Spinal cord (tissue), 10 donors: ENCODE measurements around the gene DOCK8. TPM values are rescaled to one million over a fixed set of nuclear protein-coding genes. Genes with fewer than 3 reads are reported as not detected.

ENCODE experiments used
- DNase-seq, 6 donors: peaks; one replicate each; pipeline versions ENCODE4 v3.0.0 to v3.0.0-alpha.2; 2013 to 2015; ENCODE audit warnings: low spot score in 6 of 6, low read depth in 4 of 6
- H3K27ac ChIP-seq: one replicate; pipeline ENCODE4 v1.5.1; 2013; ENCODE audit warnings: low read depth, low read length, control low read depth
- H3K27me3 ChIP-seq: one replicate; pipeline ENCODE4 v1.6.1; 2013; ENCODE audit warnings: low read length; ENCODE audit not compliant: control insufficient read depth, insufficient read depth
- H3K36me3 ChIP-seq: one replicate; pipeline ENCODE4 v1.6.1; 2013; ENCODE audit warnings: low read length; ENCODE audit not compliant: control insufficient read depth, insufficient read depth
- H3K4me1 ChIP-seq: one replicate; pipeline ENCODE4 v1.6.1; 2013; ENCODE audit warnings: low read length; ENCODE audit not compliant: control insufficient read depth, insufficient read depth
- H3K4me3 ChIP-seq: one replicate; pipeline ENCODE4 v1.5.1; 2013; ENCODE audit warnings: low read depth, low read length, control low read depth
- H3K9me3 ChIP-seq: one replicate; pipeline ENCODE4 v1.6.1; 2013; ENCODE audit warnings: low read length; ENCODE audit not compliant: control insufficient read depth, insufficient read depth
- WGBS: methylation state at CpG from one replicate; pipeline ENCODE4 v1.1.5; 2013; ENCODE audit warnings: missing lambda C conversion rate; ENCODE audit not compliant: insufficient coverage; 5-methylcytosine and 5-hydroxymethylcytosine counted together
- polyA plus RNA-seq, 2 donors: library from polyadenylated mRNA; unstranded; fragments of 120-200 nt; gene quantifications; one replicate each; pipeline ENCODE4 v1.2.1, GENCODE V29; 2013; ENCODE audit not compliant: insufficient read length in 2 of 2
- total RNA-seq, 2 donors: library from RNA; depleted of rRNA in 1 of 2; stranded (reverse); fragments of 120-200 nt in 1 of 2; fragments of >200 nt in 1 of 2; gene quantifications; one replicate each; pipeline versions ENCODE4 v1.2.3 to v1.2.4, GENCODE V29; 2013 to 2014
- donor health status: healthy.

Gene DOCK8
- total and polyA plus RNA-seq, 4 donors: 7.2 to 14.2 (median 11.4) TPM

DNA sequence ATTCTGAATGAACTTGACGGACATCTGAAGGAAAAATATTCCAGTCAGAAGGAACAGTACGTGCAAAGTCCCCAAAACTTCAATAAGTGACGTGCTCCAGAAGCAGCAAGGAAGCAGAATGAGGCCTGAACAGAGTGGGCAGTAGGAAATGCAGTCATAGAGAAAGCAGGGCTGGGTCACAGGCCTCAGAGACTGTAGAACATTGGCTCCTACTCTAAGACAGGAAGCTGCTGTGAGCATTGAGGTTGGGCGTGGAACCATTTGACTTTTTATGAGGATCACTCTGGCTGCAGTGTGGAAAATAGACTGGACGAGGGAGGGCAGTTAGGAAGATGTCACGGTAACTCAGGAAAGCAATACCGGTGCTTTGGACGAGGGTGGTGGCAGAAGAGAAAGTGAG lies 64.0 kb downstream of the DOCK8 start:
- no peak overlapping the region for H3K27ac ChIP-seq
- H3K4me1 ChIP-seq: no peaks in the 10 kb centered on the region
- 85% methylated on average over 8 of the region's 8 CpGs for WGBS
- no peak overlapping the region for H3K4me3 ChIP-seq
- no peak for DNase-seq
- no peaks in the 10 kb centered on the region for H3K36me3 ChIP-seq
- H3K27me3 ChIP-seq: no peaks in the 10 kb centered on the region
- no peaks in the 10 kb centered on the region for H3K9me3 ChIP-seq

GRCh38 chr9:279674-280073 lies 65.0 kb downstream of the DOCK8 start:
- Histone ChIP-seq H3K27me3 (no peaks in the 10 kb centered on the region), H3K4me3 (no peak overlapping the region), H3K9me3 (no peaks in the 10 kb centered on the region), H3K36me3 (no peaks in the 10 kb centered on the region), H3K27ac (no peak overlapping the region), H3K4me1 (no peaks in the 10 kb centered on the region)
- no peak for DNase-seq
- 86% methylated on average over 3 of the region's 4 CpGs for WGBS

GRCh38 chr9:281741-282645 lies 67.3 kb downstream of the DOCK8 start:
- Histone ChIP-seq H3K4me1 (no peaks in the 10 kb centered on the region), H3K4me3 (no peak overlapping the region), H3K27me3 (no peaks in the 10 kb centered on the region), H3K9me3 (no peaks in the 10 kb centered on the region), H3K27ac (no peak overlapping the region), H3K36me3 (no peaks in the 10 kb centered on the region)
- no peak for DNase-seq
- WGBS: 72% methylated on average over 4 of the region's 8 CpGs

- H3K36me3 ChIP-seq: no peaks in the 10 kb centered on the region
- H3K9me3 ChIP-seq: no peaks in the 10 kb centered on the region
- no peaks in the 10 kb centered on the region for H3K27me3 ChIP-seq
- H3K4me1 ChIP-seq: no peaks in the 10 kb centered on the region
- WGBS: 79% methylated on average over 9 of the region's 12 CpGs
- H3K27ac ChIP-seq: no peak overlapping the region
- peak in 1 of 6 donors; percentile 78 for DNase-seq
- no peak overlapping the region for H3K4me3 ChIP-seq
These were observed 71.5 kb downstream of the DOCK8 start for GRCh38 chr9:286071-286740.

DNA sequence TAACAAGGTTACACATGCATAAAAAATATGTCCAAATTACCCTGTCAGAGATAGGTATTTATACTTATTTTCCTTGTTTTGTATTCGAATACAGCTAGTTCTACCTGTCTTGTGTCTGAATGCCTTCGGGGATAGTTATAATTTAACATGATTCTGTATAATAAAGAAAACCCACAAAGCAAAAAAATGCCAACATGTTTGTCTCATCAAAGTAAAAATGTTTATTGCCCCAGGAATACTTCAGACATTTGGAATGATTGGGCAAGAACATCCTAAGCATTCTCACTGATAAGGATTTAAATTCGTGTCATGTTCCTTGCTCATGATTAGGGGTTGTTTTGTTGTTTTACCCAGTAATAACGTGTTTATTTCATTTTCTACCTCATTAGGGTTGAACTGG lies 74.5 kb downstream of the DOCK8 start:
- Histone ChIP-seq H3K4me1 (no peaks in the 10 kb centered on the region), H3K36me3 (no peaks in the 10 kb centered on the region), H3K27ac (no peak overlapping the region), H3K27me3 (no peaks in the 10 kb centered on the region), H3K4me3 (no peak overlapping the region), H3K9me3 (no peaks in the 10 kb centered on the region)
- DNase-seq: no peak
- WGBS: no CpG with 5 or more reads among the region's 4 CpGs

DNA sequence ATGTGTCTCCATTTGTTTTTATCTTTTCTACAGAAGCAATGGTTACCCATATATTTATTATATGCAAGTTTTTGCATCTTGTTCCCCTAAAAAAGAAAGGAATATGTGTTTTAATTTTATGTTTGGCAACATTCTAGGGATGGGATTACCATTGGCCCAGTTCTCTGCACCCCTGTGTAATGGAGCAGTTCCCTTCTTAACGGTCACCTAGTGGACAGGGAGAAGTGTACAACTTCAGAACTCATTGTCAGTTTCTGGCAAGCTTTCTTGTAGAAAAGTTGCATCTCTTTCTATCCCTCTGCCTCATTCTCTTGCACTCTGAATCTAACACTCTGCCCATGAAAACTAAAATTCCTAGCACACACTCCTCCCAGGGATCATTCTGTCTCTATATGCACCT lies 78.2 kb downstream of the DOCK8 start:
- no CpG with 5 or more reads among the region's 1 CpG for WGBS

GRCh38 chr9:295576-295975 lies 80.9 kb downstream of the DOCK8 start:
- Histone ChIP-seq H3K36me3 (no peaks in the 10 kb centered on the region), H3K4me3 (no peak overlapping the region), H3K27ac (no peak overlapping the region), H3K9me3 (no peaks in the 10 kb centered on the region), H3K27me3 (no peaks in the 10 kb centered on the region), H3K4me1 (no peaks in the 10 kb centered on the region)
- peak in 1 of 6 donors; percentile 78 for DNase-seq

More for the DNA sequence above, 78.2 kb downstream of the DOCK8 start:
- H3K9me3 ChIP-seq: no peaks in the 10 kb centered on the region
- no peaks in the 10 kb centered on the region for H3K4me1 ChIP-seq
- no peaks in the 10 kb centered on the region for H3K36me3 ChIP-seq
- no peak overlapping the region for H3K27ac ChIP-seq
- no peak overlapping the region for H3K4me3 ChIP-seq
- no peak for DNase-seq
- no peaks in the 10 kb centered on the region for H3K27me3 ChIP-seq

GRCh38 chr9:296411-296810 lies 81.7 kb downstream of the DOCK8 start:
- 50% methylated on average over 2 of the region's 3 CpGs for WGBS
- H3K27me3 ChIP-seq: no peaks in the 10 kb centered on the region
- H3K4me3 ChIP-seq: no peak overlapping the region
- no peaks in the 10 kb centered on the region for H3K4me1 ChIP-seq
- H3K36me3 ChIP-seq: no peaks in the 10 kb centered on the region
- DNase-seq: peak in 1 of 6 donors; percentile 91
- H3K27ac ChIP-seq: no peak overlapping the region
- no peaks in the 10 kb centered on the region for H3K9me3 ChIP-seq

DNA sequence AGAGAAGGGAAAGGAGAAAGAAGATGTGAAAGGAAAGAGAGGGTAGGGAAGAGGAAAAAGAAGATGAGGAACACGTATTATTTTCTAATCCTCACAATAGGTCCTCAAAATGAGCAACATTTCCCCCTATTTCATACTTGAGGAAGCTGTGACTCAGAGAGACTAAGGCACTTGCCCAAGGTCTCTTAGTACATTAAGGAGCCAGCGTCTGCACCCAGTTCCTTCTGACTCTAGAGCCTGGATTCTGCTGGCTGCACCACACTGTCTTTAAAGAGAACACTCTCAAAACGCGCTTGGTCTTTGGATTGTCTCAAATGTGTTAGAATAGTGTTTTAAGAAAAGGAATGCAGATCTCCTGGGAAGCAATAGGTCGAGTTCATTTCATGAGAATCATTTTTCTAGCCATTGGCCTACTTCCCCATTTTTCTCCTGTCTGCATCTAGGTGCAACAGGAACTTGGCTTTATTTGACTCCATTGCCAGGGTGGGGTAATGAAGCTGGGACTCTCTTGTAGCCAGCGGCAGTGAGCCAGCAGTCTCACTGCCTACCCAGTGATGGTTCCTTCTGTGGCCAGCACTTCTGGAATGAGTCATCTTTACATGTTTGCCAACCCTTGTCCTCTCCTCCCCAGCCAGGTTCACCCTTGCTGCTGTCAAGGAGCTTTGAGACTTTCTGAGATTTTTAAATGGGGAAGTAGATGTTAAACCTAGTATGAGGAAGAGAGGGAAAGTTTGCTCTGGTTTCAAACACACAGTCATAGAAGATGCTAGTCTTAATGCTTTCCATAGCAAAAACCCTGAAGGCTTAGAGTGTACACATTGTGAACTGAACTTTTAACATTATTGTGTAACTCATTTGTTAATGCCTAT lies 82.7 kb downstream of the DOCK8 start:
- no peaks in the 10 kb centered on the region for H3K27me3 ChIP-seq
- H3K4me3 ChIP-seq: no peak overlapping the region
- H3K9me3 ChIP-seq: no peaks in the 10 kb centered on the region
- WGBS: no CpG with 5 or more reads among the region's 6 CpGs
- DNase-seq: no peak
- no peaks in the 10 kb centered on the region for H3K36me3 ChIP-seq
- no peaks in the 10 kb centered on the region for H3K4me1 ChIP-seq
- H3K27ac ChIP-seq: no peak overlapping the region
